ENCODE data around the gene CMTM7.

The CMTM7 gene

GRCh38 chr3:32366638-32367397 lies 24.8 kb upstream of the CMTM7 start:
- Histone ChIP-seq H3K4me3 (ENCODE audit: low read length) (no peak overlapping the region), H3K9me3 (ENCODE audit: control insufficient read depth, insufficient read depth, low read length) (no peaks in the 10 kb centered on the region), H3K27ac (ENCODE audit: low read length) (no peak overlapping the region), H3K4me1 (ENCODE audit: control insufficient read depth, insufficient read depth, low read length) (peaks cover 5% of the 10 kb centered on the region), H3K27me3 (ENCODE audit: control insufficient read depth, insufficient read depth, low read length) (no peaks in the 10 kb centered on the region), H3K36me3 (ENCODE audit: control insufficient read depth, insufficient read depth, low read length) (no peaks in the 10 kb centered on the region)
- no peak for DNase-seq (ENCODE audit: low read depth, low spot score)
- WGBS (ENCODE audit: insufficient coverage, insufficient read length), result no CpG with 5 or more reads among the region's 6 CpGs

GRCh38 chr3:32367442-32367841 lies 24.2 kb upstream of the CMTM7 start:
- peaks cover 5% of the 10 kb centered on the region for H3K4me1 ChIP-seq (ENCODE audit: control insufficient read depth, insufficient read depth, low read length)
- no peak overlapping the region for H3K27ac ChIP-seq (ENCODE audit: low read length)
- H3K36me3 ChIP-seq (ENCODE audit: control insufficient read depth, insufficient read depth, low read length), result no peaks in the 10 kb centered on the region
- H3K9me3 ChIP-seq (ENCODE audit: control insufficient read depth, insufficient read depth, low read length), result no peaks in the 10 kb centered on the region
- no peak for DNase-seq (ENCODE audit: low read depth, low spot score)
- no CpG with 5 or more reads among the region's 10 CpGs for WGBS (ENCODE audit: insufficient coverage, insufficient read length)
- no peak overlapping the region for H3K4me3 ChIP-seq (ENCODE audit: low read length)
- no peaks in the 10 kb centered on the region for H3K27me3 ChIP-seq (ENCODE audit: control insufficient read depth, insufficient read depth, low read length)

- peaks cover 5% of the 10 kb centered on the region for H3K4me1 ChIP-seq (ENCODE audit: control insufficient read depth, insufficient read depth, low read length)
- H3K27me3 ChIP-seq (ENCODE audit: control insufficient read depth, insufficient read depth, low read length), result no peaks in the 10 kb centered on the region
- no peak for DNase-seq (ENCODE audit: low read depth, low spot score)
- no peaks in the 10 kb centered on the region for H3K9me3 ChIP-seq (ENCODE audit: control insufficient read depth, insufficient read depth, low read length)
- no peak overlapping the region for H3K4me3 ChIP-seq (ENCODE audit: low read length)
- WGBS (ENCODE audit: insufficient coverage, insufficient read length), result no CpG with 5 or more reads among the region's 7 CpGs
- H3K27ac ChIP-seq (ENCODE audit: low read length), result no peak overlapping the region
- H3K36me3 ChIP-seq (ENCODE audit: control insufficient read depth, insufficient read depth, low read length), result no peaks in the 10 kb centered on the region
Measured at GRCh38 chr3:32371461-32372212, 20.0 kb upstream of the CMTM7 start.

- no peak for DNase-seq (ENCODE audit: low read depth, low spot score)
- no peaks in the 10 kb centered on the region for H3K36me3 ChIP-seq (ENCODE audit: control insufficient read depth, insufficient read depth, low read length)
- no CpG with 5 or more reads among the region's 4 CpGs for WGBS (ENCODE audit: insufficient coverage, insufficient read length)
- H3K27me3 ChIP-seq (ENCODE audit: control insufficient read depth, insufficient read depth, low read length), result no peaks in the 10 kb centered on the region
- H3K4me3 ChIP-seq (ENCODE audit: low read length), result no peak overlapping the region
- H3K9me3 ChIP-seq (ENCODE audit: control insufficient read depth, insufficient read depth, low read length), result no peaks in the 10 kb centered on the region
- peaks cover 4% of the 10 kb centered on the region; the same call in 1 of the 2 replicates for H3K4me1 ChIP-seq (ENCODE audit: control insufficient read depth, insufficient read depth, low read length)
- no peak overlapping the region for H3K27ac ChIP-seq (ENCODE audit: low read length)
Measured at GRCh38 chr3:32372213-32372490, 19.5 kb upstream of the CMTM7 start.

- Histone ChIP-seq H3K4me3 (ENCODE audit: low read length) (no peak overlapping the region), H3K4me1 (ENCODE audit: control insufficient read depth, insufficient read depth, low read length) (no peaks in the 10 kb centered on the region), H3K9me3 (ENCODE audit: control insufficient read depth, insufficient read depth, low read length) (no peaks in the 10 kb centered on the region), H3K27me3 (ENCODE audit: control insufficient read depth, insufficient read depth, low read length) (no peaks in the 10 kb centered on the region), H3K27ac (ENCODE audit: low read length) (no peak overlapping the region), H3K36me3 (ENCODE audit: control insufficient read depth, insufficient read depth, low read length) (no peaks in the 10 kb centered on the region)
- DNase-seq (ENCODE audit: low read depth, low spot score), result no peak
- 100% methylated on average over 1 of the region's 5 CpGs for WGBS (ENCODE audit: insufficient coverage, insufficient read length)
Measured at GRCh38 chr3:32373276-32373675, 18.4 kb upstream of the CMTM7 start.

- Histone ChIP-seq H3K4me1 (ENCODE audit: control insufficient read depth, insufficient read depth, low read length) (no peaks in the 10 kb centered on the region), H3K27ac (ENCODE audit: low read length) (no peak overlapping the region), H3K36me3 (ENCODE audit: control insufficient read depth, insufficient read depth, low read length) (no peaks in the 10 kb centered on the region), H3K9me3 (ENCODE audit: control insufficient read depth, insufficient read depth, low read length) (no peaks in the 10 kb centered on the region), H3K27me3 (ENCODE audit: control insufficient read depth, insufficient read depth, low read length) (no peaks in the 10 kb centered on the region), H3K4me3 (ENCODE audit: low read length) (no peak overlapping the region)
- no CpG with 5 or more reads among the region's 5 CpGs for WGBS (ENCODE audit: insufficient coverage, insufficient read length)
- DNase-seq (ENCODE audit: low read depth, low spot score), result no peak
Measured at GRCh38 chr3:32373844-32374243, 17.8 kb upstream of the CMTM7 start.

GRCh38 chr3:32374788-32375595 lies 16.7 kb upstream of the CMTM7 start:
- Histone ChIP-seq H3K4me1 (ENCODE audit: control insufficient read depth, insufficient read depth, low read length) (no peaks in the 10 kb centered on the region), H3K27me3 (ENCODE audit: control insufficient read depth, insufficient read depth, low read length) (no peaks in the 10 kb centered on the region), H3K9me3 (ENCODE audit: control insufficient read depth, insufficient read depth, low read length) (no peaks in the 10 kb centered on the region), H3K36me3 (ENCODE audit: control insufficient read depth, insufficient read depth, low read length) (no peaks in the 10 kb centered on the region), H3K4me3 (ENCODE audit: low read length) (no peak overlapping the region), H3K27ac (ENCODE audit: low read length) (no peak overlapping the region)
- DNase-seq (ENCODE audit: low read depth, low spot score), result peak; percentile 66
- no CpG with 5 or more reads among the region's 12 CpGs for WGBS (ENCODE audit: insufficient coverage, insufficient read length)

- Histone ChIP-seq H3K4me1 (ENCODE audit: control insufficient read depth, insufficient read depth, low read length) (no peaks in the 10 kb centered on the region), H3K9me3 (ENCODE audit: control insufficient read depth, insufficient read depth, low read length) (no peaks in the 10 kb centered on the region), H3K27me3 (ENCODE audit: control insufficient read depth, insufficient read depth, low read length) (no peaks in the 10 kb centered on the region), H3K27ac (ENCODE audit: low read length) (no peak overlapping the region), H3K4me3 (ENCODE audit: low read length) (no peak overlapping the region), H3K36me3 (ENCODE audit: control insufficient read depth, insufficient read depth, low read length) (no peaks in the 10 kb centered on the region)
- DNase-seq (ENCODE audit: low read depth, low spot score), result no peak
- no CpG with 5 or more reads among the region's 5 CpGs for WGBS (ENCODE audit: insufficient coverage, insufficient read length)
Measured at GRCh38 chr3:32375596-32375930, 16.1 kb upstream of the CMTM7 start.

- no CpG with 5 or more reads among the region's 2 CpGs for whole genome bisulfite sequencing (ENCODE audit: insufficient coverage, insufficient read length)
- Histone ChIP-seq H3K4me1 (ENCODE audit: control insufficient read depth, insufficient read depth, low read length) (no peaks in the 10 kb centered on the region), H3K27ac (ENCODE audit: low read length) (no peak overlapping the region), H3K27me3 (ENCODE audit: control insufficient read depth, insufficient read depth, low read length) (no peaks in the 10 kb centered on the region), H3K36me3 (ENCODE audit: control insufficient read depth, insufficient read depth, low read length) (no peaks in the 10 kb centered on the region), H3K9me3 (ENCODE audit: control insufficient read depth, insufficient read depth, low read length) (no peaks in the 10 kb centered on the region), H3K4me3 (ENCODE audit: low read length) (no peak overlapping the region)
- no peak for DNase-seq (ENCODE audit: low read depth, low spot score)
Measured at GRCh38 chr3:32376115-32376514, 15.5 kb upstream of the CMTM7 start.

- WGBS (ENCODE audit: insufficient coverage, insufficient read length), result no CpG with 5 or more reads among the region's 10 CpGs
- H3K27me3 ChIP-seq (ENCODE audit: control insufficient read depth, insufficient read depth, low read length), result no peaks in the 10 kb centered on the region
- no peaks in the 10 kb centered on the region for H3K4me1 ChIP-seq (ENCODE audit: control insufficient read depth, insufficient read depth, low read length)
- no peak overlapping the region for H3K4me3 ChIP-seq (ENCODE audit: low read length)
- no peak for DNase-seq (ENCODE audit: low read depth, low spot score)
- no peaks in the 10 kb centered on the region for H3K9me3 ChIP-seq (ENCODE audit: control insufficient read depth, insufficient read depth, low read length)
- H3K36me3 ChIP-seq (ENCODE audit: control insufficient read depth, insufficient read depth, low read length), result no peaks in the 10 kb centered on the region
- H3K27ac ChIP-seq (ENCODE audit: low read length), result no peak overlapping the region
Measured at GRCh38 chr3:32379831-32380500, 11.7 kb upstream of the CMTM7 start.

All from iPS DF 6.9 (cell line).